ENCODE results near the gene SLC13A2.

- TF ChIP-seq POLR2AphosphoS5 (IDR thresholded peaks at IDR 0.05), result no peak
- TF ChIP-seq POLR2A (IDR thresholded peaks at IDR 0.05), result no peak
Observed at GRCh38 chr17:28513476-28513875, 40.0 kb downstream of the SLC13A2 start.

Data from spleen (tissue), 3 donors.